ENCODE measurements around the gene RBBP6. TPM values are rescaled to one million over a fixed set of nuclear protein-coding genes. Genes with fewer than 3 reads are reported as not detected.

The RBBP6 gene
- total RNA-seq, 1 donor from 2014 or later: 76.1 TPM

- no peaks in the 10 kb centered on the region for H3K4me1 Mint-ChIP-seq (ENCODE audit: low read depth)
- no peaks in the 10 kb centered on the region for H3K36me3 Mint-ChIP-seq (ENCODE audit: insufficient read depth)
- TF ChIP-seq CTCF (IDR thresholded peaks at IDR 0.05; ENCODE audit: unreplicated experiment): no peak
- H3K27ac Mint-ChIP-seq: no peak overlapping the region
- no peak for DNase-seq (ENCODE audit: low spot score, unreplicated experiment)
- no peak overlapping the region for H3K4me3 Mint-ChIP-seq (ENCODE audit: low read depth)
- peaks cover 17% of the 10 kb centered on the region for H3K27me3 Mint-ChIP-seq
- no peaks in the 10 kb centered on the region for H3K9me3 Mint-ChIP-seq (ENCODE audit: low read depth)
Observed at GRCh38 chr16:24508614-24509013, 30.8 kb upstream of the RBBP6 start.

DNA sequence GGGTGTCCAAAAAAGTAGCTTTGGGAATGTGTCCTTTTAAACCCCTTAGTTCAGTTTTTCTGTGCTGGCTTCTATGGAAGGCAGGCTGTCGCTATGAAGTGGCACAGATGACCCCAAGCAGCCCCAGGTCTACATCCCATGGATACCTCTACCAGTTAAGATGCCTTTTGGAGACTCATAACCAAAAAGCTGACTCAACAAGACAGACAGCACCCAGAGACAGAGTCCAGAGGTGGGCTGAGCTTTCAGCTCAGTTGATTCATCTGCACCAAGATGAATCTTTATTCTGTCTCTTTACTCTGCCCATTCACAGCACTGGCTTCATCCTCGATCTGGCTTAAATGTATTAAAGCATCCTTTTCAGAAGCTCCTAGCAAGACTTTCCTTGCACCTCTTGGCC is 29.8 kb upstream of the RBBP6 start:
- Mint-ChIP-seq H3K27me3 (peaks cover 11% of the 10 kb centered on the region), H3K4me3 (ENCODE audit: low read depth) (no peak overlapping the region), H3K9me3 (ENCODE audit: low read depth) (no peaks in the 10 kb centered on the region), H3K4me1 (ENCODE audit: low read depth) (no peaks in the 10 kb centered on the region), H3K36me3 (ENCODE audit: insufficient read depth) (no peaks in the 10 kb centered on the region), H3K27ac (no peak overlapping the region)
- no peak for TF ChIP-seq CTCF (IDR thresholded peaks at IDR 0.05; ENCODE audit: unreplicated experiment)
- DNase-seq (ENCODE audit: low spot score, unreplicated experiment): no peak

DNA sequence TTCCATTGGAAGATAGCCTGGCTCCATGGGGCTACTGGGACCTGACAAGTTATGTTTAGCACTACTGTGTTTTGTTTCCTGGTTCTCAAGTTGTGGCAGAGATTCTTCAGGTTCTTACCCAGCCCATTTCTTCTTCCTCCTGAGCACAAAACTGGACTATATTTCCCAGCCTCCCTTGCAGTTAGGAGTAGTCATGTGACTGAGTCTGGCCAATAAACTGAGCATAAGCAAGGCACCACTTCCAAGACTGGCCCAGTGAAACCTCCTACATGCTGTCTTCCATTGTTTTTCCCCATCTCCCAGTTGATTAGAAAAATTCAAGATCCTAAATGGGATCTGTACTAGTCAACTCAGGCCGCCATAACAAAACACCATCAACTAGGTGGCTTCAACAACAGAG is 28.2 kb upstream of the RBBP6 start:
- no peak overlapping the region for H3K4me3 Mint-ChIP-seq (ENCODE audit: low read depth)
- no peaks in the 10 kb centered on the region for H3K9me3 Mint-ChIP-seq (ENCODE audit: low read depth)
- TF ChIP-seq CTCF (IDR thresholded peaks at IDR 0.05; ENCODE audit: unreplicated experiment): no peak
- peaks cover 6% of the 10 kb centered on the region for H3K27me3 Mint-ChIP-seq
- DNase-seq (ENCODE audit: low spot score, unreplicated experiment): no peak
- no peaks in the 10 kb centered on the region for H3K36me3 Mint-ChIP-seq (ENCODE audit: insufficient read depth)
- no peaks in the 10 kb centered on the region for H3K4me1 Mint-ChIP-seq (ENCODE audit: low read depth)
- no peak overlapping the region for H3K27ac Mint-ChIP-seq

- DNase-seq (ENCODE audit: low spot score, unreplicated experiment): no peak
- H3K27me3 Mint-ChIP-seq: peaks cover 6% of the 10 kb centered on the region
- H3K4me3 Mint-ChIP-seq (ENCODE audit: low read depth): no peak overlapping the region
- no peak for TF ChIP-seq CTCF (IDR thresholded peaks at IDR 0.05; ENCODE audit: unreplicated experiment)
- H3K36me3 Mint-ChIP-seq (ENCODE audit: insufficient read depth): no peaks in the 10 kb centered on the region
- H3K27ac Mint-ChIP-seq: no peak overlapping the region
- no peaks in the 10 kb centered on the region for H3K9me3 Mint-ChIP-seq (ENCODE audit: low read depth)
- peaks cover under 1% of the 10 kb centered on the region for H3K4me1 Mint-ChIP-seq (ENCODE audit: low read depth)
Observed at GRCh38 chr16:24511792-24512191, 27.6 kb upstream of the RBBP6 start.

DNA sequence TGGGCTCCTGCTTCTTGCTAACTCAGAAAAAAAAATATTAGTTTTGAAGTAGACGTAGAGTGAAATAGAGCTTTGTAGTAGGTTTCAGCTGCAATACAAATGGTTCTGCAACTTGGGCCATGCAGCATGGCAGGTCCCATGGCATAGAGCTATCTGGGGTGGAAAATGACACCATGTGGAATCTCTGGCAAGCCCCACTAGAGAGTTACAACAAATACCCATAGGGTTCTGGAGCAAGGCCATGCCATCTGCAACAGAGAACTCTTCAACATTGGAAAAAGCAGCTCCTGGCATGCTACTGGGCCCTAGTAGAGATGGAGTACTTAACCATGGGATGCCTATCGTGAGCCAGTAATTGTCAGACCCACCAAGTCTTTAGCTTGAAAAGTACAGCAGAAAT is 25.3 kb upstream of the RBBP6 start:
- H3K27me3 Mint-ChIP-seq: peaks cover 8% of the 10 kb centered on the region
- no peak for TF ChIP-seq CTCF (IDR thresholded peaks at IDR 0.05; ENCODE audit: unreplicated experiment)
- peaks cover 3% of the 10 kb centered on the region for H3K4me1 Mint-ChIP-seq (ENCODE audit: low read depth)
- no peak overlapping the region for H3K27ac Mint-ChIP-seq
- H3K36me3 Mint-ChIP-seq (ENCODE audit: insufficient read depth): no peaks in the 10 kb centered on the region
- DNase-seq (ENCODE audit: low spot score, unreplicated experiment): no peak
- no peak overlapping the region for H3K4me3 Mint-ChIP-seq (ENCODE audit: low read depth)
- no peaks in the 10 kb centered on the region for H3K9me3 Mint-ChIP-seq (ENCODE audit: low read depth)

Measured in progenitor cell of endocrine pancreas (in vitro differentiated cells).